ENCODE data around the gene GALNT14.

The GALNT14 gene

DNA sequence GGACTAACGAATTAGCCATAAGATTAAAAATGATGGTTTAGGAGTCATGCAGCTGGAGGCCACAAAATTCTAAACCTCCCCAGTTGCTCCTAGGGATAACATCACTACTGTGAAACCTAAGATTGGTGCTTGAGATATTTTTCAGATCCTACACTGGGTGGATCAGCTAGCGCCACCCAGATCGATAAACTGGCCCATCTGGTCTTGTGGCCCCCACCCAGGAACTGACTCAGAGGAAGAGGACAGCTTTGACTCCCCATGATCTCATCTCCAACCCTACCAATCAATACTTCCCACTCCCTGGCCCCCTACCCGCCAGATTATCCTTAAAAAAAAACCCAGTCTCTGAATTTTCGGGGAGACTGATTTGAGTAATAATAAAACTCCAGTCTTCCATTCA, 5.5 kb downstream of the GALNT14 start:
- DNase-seq: no peak

DNA sequence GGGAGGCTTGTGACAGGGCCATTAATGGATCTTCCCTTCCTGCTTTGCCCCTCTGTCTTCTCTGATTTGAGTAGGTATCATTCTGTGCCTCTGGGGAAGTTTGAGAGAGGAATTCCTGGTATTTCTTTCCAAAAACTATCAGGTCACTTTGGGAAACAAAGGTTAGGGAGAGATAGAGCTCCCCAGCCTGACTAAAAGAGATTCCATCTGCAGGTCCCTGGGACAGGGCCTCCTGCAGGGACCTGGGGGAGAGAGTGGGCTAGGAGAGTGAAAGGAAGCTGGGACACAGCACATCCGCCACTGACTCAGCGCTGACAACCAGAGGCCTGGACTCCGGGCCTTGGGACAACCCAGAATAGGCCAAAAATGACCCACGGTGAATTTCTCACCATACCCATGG, 6.4 kb downstream of the GALNT14 start:
- DNase-seq: no peak

- DNase-seq: no peak
Measured at GRCh38 chr2:31129375-31130171, 8.7 kb downstream of the GALNT14 start.

DNA sequence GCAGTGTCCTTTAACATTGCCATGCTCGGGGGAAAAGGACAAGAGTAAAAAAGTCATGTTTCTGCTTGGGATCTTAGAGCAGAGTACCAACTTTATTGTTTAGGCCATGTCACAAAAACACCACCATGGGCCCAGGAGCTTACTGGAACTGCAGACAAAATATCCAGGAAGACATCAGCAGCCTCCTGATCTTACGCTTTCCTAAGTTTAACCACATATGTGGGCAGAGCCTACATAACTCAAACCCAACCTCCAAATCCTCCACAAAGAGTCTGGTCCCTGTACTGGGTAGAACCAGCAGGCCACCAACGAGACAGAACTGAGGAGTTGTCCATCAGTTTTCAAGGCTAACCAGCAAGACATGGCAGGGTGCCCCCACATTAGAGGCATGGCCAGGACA, 10.3 kb downstream of the GALNT14 start:
- no peak for DNase-seq

GRCh38 chr2:31125918-31126695, 12.1 kb downstream of the GALNT14 start:
- no peak for DNase-seq

- DNase-seq: no peak
Measured at GRCh38 chr2:31124904-31125303, 13.3 kb downstream of the GALNT14 start.

DNA sequence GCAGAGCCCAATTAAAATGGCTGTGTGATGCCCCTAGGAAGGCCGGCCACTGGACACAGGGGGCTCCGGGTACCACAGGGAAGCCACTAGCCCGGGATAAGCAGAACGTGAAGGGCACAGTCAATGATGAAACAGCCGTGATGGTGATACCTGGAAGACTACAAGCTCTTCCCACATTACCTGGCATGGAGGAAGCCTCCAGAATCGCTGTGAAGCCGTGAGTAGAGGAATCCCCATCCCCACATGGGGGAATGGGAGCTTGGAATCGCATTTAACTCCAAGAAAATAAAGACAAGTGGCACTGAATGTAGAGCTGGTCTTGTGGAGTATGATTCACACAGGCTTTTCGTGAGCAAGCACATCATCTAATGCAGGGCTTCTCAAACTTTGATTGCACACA, 16.1 kb downstream of the GALNT14 start:
- no peak for DNase-seq

- no peak for DNase-seq
Measured at GRCh38 chr2:31113765-31114164, 24.5 kb downstream of the GALNT14 start.

GRCh38 chr2:31112544-31112943, 25.7 kb downstream of the GALNT14 start:
- DNase-seq: no peak

DNA sequence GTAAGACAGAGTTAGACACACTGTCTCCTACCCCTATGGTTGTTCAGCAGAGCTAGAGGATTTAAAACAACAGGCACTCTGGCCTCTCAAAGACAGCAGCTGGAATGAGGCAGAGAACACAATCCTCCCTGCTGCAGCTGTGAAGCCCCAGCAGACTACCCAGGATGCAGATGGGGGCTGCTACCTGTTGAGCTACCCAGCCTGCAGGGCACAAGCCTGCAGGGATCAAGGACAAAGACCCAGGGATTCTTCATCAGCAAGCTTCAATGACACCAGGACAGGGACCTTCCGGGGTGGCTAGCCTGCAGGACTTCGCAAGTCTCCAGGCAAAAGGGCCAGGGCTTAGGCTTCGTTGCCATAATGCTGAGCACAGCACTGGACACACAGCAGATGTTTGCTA, 27.2 kb downstream of the GALNT14 start:
- DNase-seq: no peak

DNA sequence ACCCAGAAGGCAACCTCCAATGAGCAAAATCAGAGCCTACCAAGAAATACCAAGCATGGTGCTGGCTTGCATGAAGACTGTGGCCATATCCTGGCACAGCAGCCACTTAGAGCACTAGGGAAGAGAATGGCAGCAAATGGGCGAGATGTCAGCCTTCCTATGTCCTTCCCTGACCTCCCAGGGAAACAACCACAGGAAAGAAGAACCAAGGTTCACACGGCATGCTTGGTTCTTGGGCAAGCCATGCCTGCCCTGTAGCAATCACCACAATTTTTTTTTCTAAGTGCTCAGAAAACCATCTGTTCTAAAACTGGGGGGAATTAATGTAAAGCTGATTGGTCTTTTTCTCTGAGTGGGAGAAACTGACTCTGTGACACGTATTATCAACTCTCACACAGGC, 27.8 kb downstream of the GALNT14 start:
- DNase-seq: no peak

- DNase-seq: no peak
Measured at GRCh38 chr2:31109633-31110192, 28.5 kb downstream of the GALNT14 start.

DNA sequence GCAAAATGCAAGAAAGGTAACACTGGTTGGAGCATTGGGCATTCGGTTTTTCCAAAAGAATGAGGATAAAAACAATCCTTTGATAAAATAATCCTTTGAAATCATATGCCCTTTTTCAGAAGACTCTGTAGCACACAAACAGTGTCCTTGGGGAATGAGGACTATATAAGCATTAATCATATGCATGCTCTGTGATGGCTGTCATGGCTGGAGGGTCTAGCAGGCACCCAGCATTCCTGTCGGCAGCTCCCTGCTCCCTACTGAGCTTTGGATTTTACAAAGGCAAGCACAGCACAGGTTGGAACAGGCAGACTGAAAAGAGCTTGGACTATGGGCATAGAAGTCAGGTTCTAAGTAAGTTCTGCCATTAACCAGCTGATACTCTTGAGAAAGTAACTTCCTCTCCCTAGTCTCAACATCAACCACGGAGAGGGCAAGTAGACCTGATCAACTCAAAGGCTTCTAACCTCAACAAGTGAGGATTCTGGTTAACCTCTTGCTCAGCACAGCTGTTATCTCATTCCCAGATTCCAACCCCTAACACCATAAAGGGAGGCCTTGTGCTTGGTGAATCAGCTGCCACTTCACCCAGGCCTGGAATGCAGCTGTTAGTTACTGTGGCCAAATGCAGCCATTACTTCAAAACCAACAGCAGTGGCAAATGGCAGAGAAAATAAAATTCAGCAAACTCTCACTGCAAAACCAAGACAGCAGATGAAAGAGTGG, 29.5 kb downstream of the GALNT14 start:
- DNase-seq: no peak

DNA sequence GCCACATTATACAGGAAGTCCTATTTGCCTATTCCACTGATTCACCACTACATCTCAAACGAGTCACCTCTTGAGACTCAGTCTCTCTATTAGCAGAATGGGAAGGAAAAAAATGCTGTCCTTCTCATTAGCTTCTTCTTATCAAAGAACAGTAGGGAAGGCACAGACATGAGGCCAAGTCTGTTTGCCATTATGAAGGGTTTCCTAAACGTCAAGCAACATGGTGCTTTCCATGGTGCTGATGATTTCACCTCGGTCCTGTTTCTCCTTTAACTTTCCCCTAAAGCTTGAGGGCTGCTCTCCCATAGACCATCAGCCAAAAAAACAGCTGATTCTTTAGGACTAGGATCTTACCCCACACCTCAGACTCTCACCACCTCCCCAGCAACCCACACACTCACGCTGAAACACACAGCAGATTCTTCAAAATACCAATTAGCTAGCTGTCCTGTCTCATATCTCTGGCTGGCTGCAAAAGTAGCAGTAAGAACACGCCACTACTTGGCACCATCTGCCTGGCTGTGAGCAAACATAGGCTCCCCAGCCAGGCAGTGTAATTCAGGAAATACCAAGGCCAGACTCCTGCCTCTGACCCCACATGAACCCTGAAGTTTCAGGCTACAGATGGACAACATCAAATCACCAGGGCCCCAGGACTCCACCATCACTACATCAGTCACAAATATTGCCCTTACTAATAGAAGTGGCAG, 30.5 kb downstream of the GALNT14 start:
- no peak for DNase-seq

- DNase-seq: no peak
Measured at GRCh38 chr2:31101701-31102100, 36.5 kb downstream of the GALNT14 start.

GRCh38 chr2:31097962-31098613, 40.2 kb downstream of the GALNT14 start:
- no peak for DNase-seq

- no peak for DNase-seq
Measured at GRCh38 chr2:31090188-31090587, 48.1 kb downstream of the GALNT14 start.

- no peak for DNase-seq
Measured at GRCh38 chr2:31089645-31090044, 48.6 kb downstream of the GALNT14 start.

DNA sequence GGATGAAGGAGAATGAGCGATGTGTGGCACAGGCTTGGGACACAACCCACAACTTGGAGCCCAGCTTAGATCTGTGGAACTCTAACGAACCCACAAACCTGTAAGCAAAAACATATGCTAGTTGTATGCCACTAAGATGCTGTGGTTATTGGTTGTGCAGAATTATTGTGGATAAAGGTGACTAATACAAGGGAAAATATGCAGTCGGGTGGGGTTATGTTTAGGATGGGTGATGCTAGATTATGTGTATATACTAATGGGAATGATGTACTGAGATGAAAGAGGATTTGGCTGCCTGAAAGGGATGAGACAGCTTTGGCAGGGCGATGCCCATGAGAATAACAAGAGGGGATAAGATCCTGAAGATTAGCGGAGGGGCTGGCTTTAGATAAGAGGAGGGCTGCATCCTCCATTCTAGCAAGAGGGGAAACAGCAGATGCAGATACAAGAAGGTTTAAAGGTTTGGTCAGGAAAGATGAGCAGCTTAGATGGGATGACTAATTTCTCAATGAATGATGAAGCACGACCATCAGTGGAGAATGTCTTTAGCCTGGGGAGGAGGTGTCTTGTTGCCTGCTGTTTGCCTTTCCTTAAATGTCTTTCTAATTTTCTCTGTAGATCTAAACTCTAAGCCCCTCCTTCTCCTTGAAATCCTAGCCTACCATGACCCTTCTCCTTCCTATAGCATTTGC, 49.6 kb downstream of the GALNT14 start:
- no peak for DNase-seq

- DNase-seq: no peak
Measured at GRCh38 chr2:31087491-31087890, 50.7 kb downstream of the GALNT14 start.

DNA sequence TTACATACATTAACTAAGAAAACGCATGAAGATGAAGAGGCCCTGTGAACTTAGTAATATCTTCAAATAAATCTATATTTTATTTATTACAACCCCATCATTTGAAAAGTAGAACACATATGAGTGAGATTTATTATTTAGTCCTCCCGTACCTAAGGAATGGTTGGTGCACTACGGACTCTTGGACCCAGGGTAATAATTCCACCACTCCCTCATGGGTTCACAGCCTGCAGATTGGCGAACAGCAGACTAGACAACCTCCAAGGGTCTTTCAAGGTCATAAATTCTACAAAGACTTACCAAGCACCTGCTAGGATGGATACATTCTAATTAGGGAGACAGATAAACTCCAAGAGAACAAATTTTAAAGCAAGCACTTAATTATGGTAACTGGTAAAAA, 51.6 kb downstream of the GALNT14 start:
- no peak for DNase-seq

Measured in DMS53 (cell line).